GM23338 (cell line): ENCODE data around the gene RC3H2. TPM values are rescaled to one million over a fixed set of nuclear protein-coding genes. Genes with fewer than 3 reads are reported as not detected.
A peak's percentile ranks its signal among the peaks of the same experiment; 100 is the strongest.

Experiments
- ATAC-seq: fragments of 200-7000 bp; cut with Tn5 transposase; 3 replicates; pipeline ENCODE4 v1.9.1; 2020
- DNase-seq: peaks from one replicate; pipeline ENCODE4 v3.0.0-alpha.2; 2015; ENCODE audit warnings: low spot score
- H2AFZ ChIP-seq: fragments of 200-600 bp; sonication (generic); 2 replicates; pipeline ENCODE4 v1.8.0; 2016; ENCODE audit warnings: antibody characterized with exemption, mild to moderate bottlenecking, moderate library complexity
- H3F3A ChIP-seq: fragments of 200-600 bp; sonication (generic); replicated peaks from 2 replicates; pipeline ENCODE4 v1.8.0; 2017; ENCODE audit warnings: antibody characterized with exemption, mixed run types, low read depth
- H3K27ac ChIP-seq: fragments of 200-600 bp; sonication (generic); 2 replicates; pipeline ENCODE4 v1.6.1; 2016; ENCODE audit warnings: low read depth
- H3K27me3 ChIP-seq: fragments of 200-600 bp; sonication (generic); 2 replicates; pipeline ENCODE4 v1.8.0; 2016; ENCODE audit warnings: mild to moderate bottlenecking, mixed run types, moderate library complexity; ENCODE audit not compliant: insufficient read depth
- H3K36me3 ChIP-seq: fragments of 200-600 bp; sonication (generic); 2 replicates; pipeline ENCODE4 v1.8.0; 2016; ENCODE audit warnings: mild to moderate bottlenecking; ENCODE audit not compliant: insufficient read depth
- H3K4me1 ChIP-seq: fragments of 200-600 bp; sonication (generic); 2 replicates; pipeline ENCODE4 v1.8.0; 2016; ENCODE audit warnings: mild to moderate bottlenecking, moderate library complexity; ENCODE audit not compliant: insufficient read depth
- H3K4me2 ChIP-seq: fragments of 200-600 bp; sonication (generic); 2 replicates; pipeline ENCODE4 v1.7.1; 2017; ENCODE audit warnings: mixed run types
- H3K4me3 ChIP-seq: fragments of 200-600 bp; sonication (generic); 2 replicates; pipeline ENCODE4 v1.6.1; 2016; ENCODE audit warnings: mixed run types
- H3K79me2 ChIP-seq: fragments of 200-600 bp; sonication (generic); replicated peaks from 2 replicates; pipeline ENCODE4 v1.8.0; 2017; ENCODE audit warnings: mild to moderate bottlenecking; ENCODE audit not compliant: insufficient read depth
- H3K9me2 ChIP-seq: fragments of 200-600 bp; sonication (generic); 2 replicates; pipeline ENCODE4 v1.8.0; 2017; ENCODE audit not compliant: insufficient read depth
- H4K20me1 ChIP-seq: fragments of 200-600 bp; sonication (generic); replicated peaks from 2 replicates; pipeline ENCODE4 v1.8.0; 2017; ENCODE audit warnings: mild to moderate bottlenecking; ENCODE audit not compliant: insufficient read depth
- H3K27ac Mint-ChIP-seq: 2 replicates; pipeline ENCODE4 v1.8.0; 2020; ENCODE audit warnings: inconsistent platforms, mild to moderate bottlenecking, moderate library complexity, mixed read lengths
- H3K27me3 Mint-ChIP-seq: 3 replicates; pipeline ENCODE4 v1.8.0; 2022; ENCODE audit warnings: low read depth, mild to moderate bottlenecking, moderate library complexity, mixed read lengths, inconsistent platforms; ENCODE audit not compliant: insufficient read depth, poor library complexity
- H3K36me3 Mint-ChIP-seq: 3 replicates; pipeline ENCODE4 v1.8.0; 2021; ENCODE audit warnings: low read depth, mild to moderate bottlenecking, inconsistent platforms, moderate library complexity, mixed read lengths
- H3K4me1 Mint-ChIP-seq: 3 replicates; pipeline ENCODE4 v1.8.0; 2020; ENCODE audit warnings: mild to moderate bottlenecking, inconsistent platforms, mixed read lengths
- H3K4me3 Mint-ChIP-seq: 3 replicates; pipeline ENCODE4 v1.8.0; 2021; ENCODE audit warnings: moderate library complexity, mild to moderate bottlenecking, inconsistent platforms, mixed read lengths
- H3K9me3 Mint-ChIP-seq: 3 replicates; pipeline ENCODE4 v1.8.0; 2020; ENCODE audit warnings: moderate library complexity, mild to moderate bottlenecking, inconsistent platforms, mixed read lengths
- CTCF ChIP-seq, 2 experiments: fragments of 200-600 bp in 1 of 2; sonication (generic) in 1 of 2; conservative IDR thresholded peaks; 2 replicates each; pipeline versions ENCODE4 v1.5.1 to v1.6.1; 2016 to 2017; ENCODE audit warnings: antibody characterized with exemption in 2 of 2, low read depth in 2 of 2, mild to moderate bottlenecking in 2 of 2, moderate library complexity in 1 of 2
- ETS1 ChIP-seq: IDR thresholded peaks from 2 replicates; pipeline ENCODE4 v1.6.1; 2016; ENCODE audit warnings: antibody characterized with exemption
- EZH2phosphoT487 ChIP-seq: fragments of 200-600 bp; sonication (generic); IDR thresholded peaks from one replicate; pipeline ENCODE4 v1.8.1; 2018; ENCODE audit warnings: antibody characterized with exemption; ENCODE audit not compliant: unreplicated experiment
- JUNB ChIP-seq: IDR thresholded peaks from one replicate; pipeline ENCODE4 v1.6.1; 2016; ENCODE audit warnings: antibody characterized with exemption; ENCODE audit not compliant: unreplicated experiment
- STAT1 ChIP-seq: IDR thresholded peaks from one replicate; pipeline ENCODE4 v1.6.1; 2016; ENCODE audit warnings: antibody characterized with exemption; ENCODE audit not compliant: unreplicated experiment
- ZNF114 ChIP-seq: fragments of 250-450 bp; sonication (Bioruptor Pico); IDR thresholded peaks from 2 replicates; pipeline ENCODE4 v1.5.0; 2020; ENCODE audit warnings: mild to moderate bottlenecking, moderate library complexity
- ZNF331 ChIP-seq: fragments of 250-450 bp; sonication (Bioruptor Pico); IDR thresholded peaks from 2 replicates; pipeline ENCODE4 v1.5.0; 2020; ENCODE audit warnings: low read depth, mild to moderate bottlenecking, moderate library complexity
- polyA plus RNA-seq: library from polyadenylated mRNA; unstranded; fragments of >200 nt; fragmentation: Nextera tagmentation; extraction: Ambion mirVana; gene quantifications from 2 replicates; pipeline ENCODE4 v1.2.1, GENCODE V29; 2016
- total RNA-seq: library from RNA; depleted of rRNA; stranded (reverse); fragments of >200 nt; shearing (Covaris generic); gene quantifications from 2 replicates; pipeline ENCODE4 v1.2.3, GENCODE V29; 2014
- TF ChIP-seq, protein P1 (sequence below): IDR thresholded peaks from one replicate; pipeline ENCODE4 v1.6.1; 2018; ENCODE audit warnings: antibody characterized with exemption; ENCODE audit not compliant: unreplicated experiment

Gene RC3H2
- total and polyA plus RNA-seq, 2 experiments from 2014 or later, result 24.9 to 37.5 TPM

DNA sequence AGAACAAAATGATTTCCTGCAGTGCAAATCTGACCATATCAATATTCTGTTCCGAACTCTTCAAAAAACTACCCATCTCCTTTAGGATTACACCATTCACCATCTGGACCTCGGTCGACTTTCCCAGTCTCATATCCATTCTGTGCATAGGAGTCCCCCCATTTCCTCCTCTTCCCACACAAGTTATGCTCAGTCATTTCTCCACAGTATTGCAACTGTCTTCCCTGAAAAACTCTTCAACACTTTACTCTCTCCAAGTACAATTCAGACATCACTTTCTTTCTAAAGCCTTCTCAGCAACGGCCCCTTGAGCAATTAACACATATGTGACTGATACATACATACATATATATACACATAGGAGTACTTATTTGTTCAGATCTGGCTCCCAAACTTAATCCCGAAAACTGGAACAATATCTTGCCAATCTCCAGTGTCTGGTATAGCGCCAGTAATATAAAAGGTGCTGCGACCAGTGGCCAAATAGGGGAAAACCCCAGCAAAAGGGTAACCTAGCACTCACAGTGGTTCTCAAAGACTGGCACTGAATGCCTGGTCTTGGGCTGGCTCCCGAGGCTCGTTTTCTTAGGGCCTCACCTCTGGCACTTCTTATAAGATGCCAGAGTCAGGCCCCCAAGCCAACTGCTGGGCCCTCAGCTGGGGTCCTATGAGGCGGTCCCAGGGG, 25.5 kb upstream of the RC3H2 start:
- peak overlapping the region; percentile 89 for H3K4me2 ChIP-seq
- H2AFZ ChIP-seq, result peak overlapping the region; percentile 15; the same call in 1 of the 2 replicates
- no peaks in the 10 kb centered on the region; the same call in 2 of the 3 replicates for H3K36me3 Mint-ChIP-seq
- peak overlapping the region; percentile 86 for H3K4me3 ChIP-seq
- H4K20me1 ChIP-seq, result peaks cover 16% of the 10 kb centered on the region
- no peaks in the 10 kb centered on the region for H3K9me2 ChIP-seq
- H3K27ac ChIP-seq, result peak overlapping the region; percentile 77; the same call in 1 of the 2 replicates
- peaks cover 5% of the 10 kb centered on the region; the same call in 2 of the 3 replicates for H3K4me1 Mint-ChIP-seq
- peaks cover 2% of the 10 kb centered on the region for H3K27me3 Mint-ChIP-seq
- H3K36me3 ChIP-seq, result no peaks in the 10 kb centered on the region
- H3K4me3 Mint-ChIP-seq, result no peak overlapping the region
- H3K4me1 ChIP-seq, result peaks cover 19% of the 10 kb centered on the region
- ATAC-seq (no peak), DNase-seq (no peak)
- no peaks in the 10 kb centered on the region for H3K27me3 ChIP-seq
- no peak overlapping the region for H3K27ac Mint-ChIP-seq
- no peaks in the 10 kb centered on the region for H3F3A ChIP-seq
- TF ChIP-seq ZNF331 (no peak), JUNB (no peak), CTCF (conservative IDR thresholded peaks at IDR 0.05; ENCODE audit: low read depth in 2 of 2) (peak in 1 of 2 experiments; percentile 35; a peak in 1 of 4 replicates), STAT1 (no peak)
- peaks cover 92% of the 10 kb centered on the region for H3K79me2 ChIP-seq
- H3K9me3 Mint-ChIP-seq, result no peaks in the 10 kb centered on the region

DNA sequence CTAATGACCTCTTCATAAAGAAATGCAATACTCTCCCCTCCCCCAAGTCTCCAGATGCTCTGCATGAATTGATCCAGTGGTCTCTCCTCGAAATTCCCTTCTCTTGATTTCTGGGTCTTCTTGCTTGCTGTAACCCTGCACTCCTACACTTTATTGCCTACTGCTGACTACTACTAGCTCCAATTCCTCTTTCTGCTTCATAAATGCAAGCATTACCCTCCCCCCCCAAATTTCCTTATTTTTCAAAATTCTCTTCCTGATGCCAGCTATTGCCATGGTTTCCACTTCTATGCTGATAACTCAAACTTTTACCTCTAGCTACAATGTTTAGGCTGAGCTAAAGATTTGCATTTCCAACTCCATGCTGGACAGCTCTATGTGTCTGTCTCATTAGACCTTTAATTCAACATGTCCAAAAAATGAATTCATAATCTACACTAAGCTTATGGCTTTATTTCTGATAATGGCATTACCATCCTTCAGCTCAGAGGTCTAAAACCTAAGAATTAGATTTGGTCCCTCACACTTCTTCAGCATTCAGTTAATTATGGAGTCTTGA, 24.7 kb upstream of the RC3H2 start:
- Mint-ChIP-seq H3K36me3 (no peaks in the 10 kb centered on the region; the same call in 2 of the 3 replicates), H3K4me3 (no peak overlapping the region), H3K9me3 (no peaks in the 10 kb centered on the region), H3K27ac (no peak overlapping the region), H3K4me1 (peaks cover 5% of the 10 kb centered on the region; the same call in 2 of the 3 replicates), H3K27me3 (no peaks in the 10 kb centered on the region)
- Histone ChIP-seq H3K4me2 (peak overlapping the region; percentile 89), H3K79me2 (peaks cover 92% of the 10 kb centered on the region), H2AFZ (no peak overlapping the region), H3K4me1 (peaks cover 19% of the 10 kb centered on the region), H3K36me3 (no peaks in the 10 kb centered on the region), H4K20me1 (peaks cover 16% of the 10 kb centered on the region), H3F3A (no peaks in the 10 kb centered on the region), H3K27ac (no peak overlapping the region), H3K9me2 (no peaks in the 10 kb centered on the region), H3K4me3 (peak overlapping the region; percentile 86), H3K27me3 (no peaks in the 10 kb centered on the region)
- no peak for ATAC-seq
- no peak for DNase-seq
- TF ChIP-seq, protein P1, sequence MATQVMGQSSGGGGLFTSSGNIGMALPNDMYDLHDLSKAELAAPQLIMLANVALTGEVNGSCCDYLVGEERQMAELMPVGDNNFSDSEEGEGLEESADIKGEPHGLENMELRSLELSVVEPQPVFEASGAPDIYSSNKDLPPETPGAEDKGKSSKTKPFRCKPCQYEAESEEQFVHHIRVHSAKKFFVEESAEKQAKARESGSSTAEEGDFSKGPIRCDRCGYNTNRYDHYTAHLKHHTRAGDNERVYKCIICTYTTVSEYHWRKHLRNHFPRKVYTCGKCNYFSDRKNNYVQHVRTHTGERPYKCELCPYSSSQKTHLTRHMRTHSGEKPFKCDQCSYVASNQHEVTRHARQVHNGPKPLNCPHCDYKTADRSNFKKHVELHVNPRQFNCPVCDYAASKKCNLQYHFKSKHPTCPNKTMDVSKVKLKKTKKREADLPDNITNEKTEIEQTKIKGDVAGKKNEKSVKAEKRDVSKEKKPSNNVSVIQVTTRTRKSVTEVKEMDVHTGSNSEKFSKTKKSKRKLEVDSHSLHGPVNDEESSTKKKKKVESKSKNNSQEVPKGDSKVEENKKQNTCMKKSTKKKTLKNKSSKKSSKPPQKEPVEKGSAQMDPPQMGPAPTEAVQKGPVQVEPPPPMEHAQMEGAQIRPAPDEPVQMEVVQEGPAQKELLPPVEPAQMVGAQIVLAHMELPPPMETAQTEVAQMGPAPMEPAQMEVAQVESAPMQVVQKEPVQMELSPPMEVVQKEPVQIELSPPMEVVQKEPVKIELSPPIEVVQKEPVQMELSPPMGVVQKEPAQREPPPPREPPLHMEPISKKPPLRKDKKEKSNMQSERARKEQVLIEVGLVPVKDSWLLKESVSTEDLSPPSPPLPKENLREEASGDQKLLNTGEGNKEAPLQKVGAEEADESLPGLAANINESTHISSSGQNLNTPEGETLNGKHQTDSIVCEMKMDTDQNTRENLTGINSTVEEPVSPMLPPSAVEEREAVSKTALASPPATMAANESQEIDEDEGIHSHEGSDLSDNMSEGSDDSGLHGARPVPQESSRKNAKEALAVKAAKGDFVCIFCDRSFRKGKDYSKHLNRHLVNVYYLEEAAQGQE, result no peak
- TF ChIP-seq EZH2phosphoT487, result no peak
- no peak for TF ChIP-seq ZNF331
- no peak for TF ChIP-seq ETS1
- TF ChIP-seq ZNF114 (CRISPR knock-in tag), result no peak
- TF ChIP-seq JUNB, result no peak
